PFSK-1 (cell line): ENCODE measurements around the gene B3GALT6.

Experiments used
- TAF1 ChIP-seq: IDR thresholded peaks from 2 replicates; pipeline ENCODE4 v1.6.1; 2012; ENCODE audit warnings: low read length, control low read depth, borderline replicate concordance; ENCODE audit not compliant: insufficient read depth
- TF ChIP-seq, protein P1 (sequence below), 2 experiments: IDR thresholded peaks; 2 replicates each; pipeline versions ENCODE4 v1.6.1 to v1.8.0; 2011 to 2012; ENCODE audit warnings: low read depth in 2 of 2, low read length in 2 of 2, control low read depth in 1 of 2, inconsistent platforms in 1 of 2, mild to moderate bottlenecking in 1 of 2, moderate library complexity in 1 of 2; ENCODE audit not compliant: insufficient read depth in 1 of 2

DNA sequence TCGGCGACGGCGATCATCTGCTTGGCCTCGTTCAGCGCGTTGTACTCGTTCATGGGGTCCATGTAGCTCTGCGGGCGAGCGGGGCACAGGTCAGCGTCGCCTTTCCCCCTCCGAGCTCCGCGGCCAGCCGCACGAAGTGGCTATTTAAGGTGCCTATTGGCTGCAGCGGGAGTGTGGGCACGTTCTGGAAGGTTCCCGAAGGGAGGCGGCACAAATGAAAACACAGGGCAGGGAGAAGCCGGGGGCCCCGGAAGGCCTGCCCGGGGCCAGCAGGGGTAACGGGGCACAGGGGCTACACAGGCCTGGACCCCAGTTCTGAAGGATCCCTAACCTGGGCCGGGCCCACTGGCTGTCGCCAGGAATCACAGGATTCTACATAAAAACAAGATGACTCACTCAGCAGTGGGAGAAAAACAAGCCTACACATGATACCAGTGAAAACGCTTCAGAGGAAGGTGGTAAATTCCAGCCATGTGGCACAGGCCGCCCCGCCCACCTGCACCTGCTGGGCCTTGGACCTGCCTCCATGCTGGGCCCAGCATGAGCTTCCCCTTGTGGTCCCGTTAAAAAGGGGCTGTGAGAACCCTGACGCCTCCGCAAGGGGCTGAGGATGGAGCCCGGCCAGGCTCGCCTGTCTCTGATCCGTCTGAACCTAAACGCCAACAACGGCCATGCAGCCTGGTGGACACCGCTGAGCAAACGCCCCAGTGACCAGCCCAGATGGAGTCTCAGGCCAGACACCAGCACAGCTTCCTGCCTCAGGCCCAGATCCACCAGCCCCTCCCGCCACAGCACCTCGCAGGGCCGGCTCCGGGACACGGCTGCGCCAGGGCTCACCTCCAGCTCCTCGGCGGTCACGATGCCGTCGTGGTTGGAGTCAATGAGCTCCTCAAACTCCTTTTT, 14.2 kb upstream of the B3GALT6 start:
- no peak for TF ChIP-seq TAF1
- TF ChIP-seq, protein P1, sequence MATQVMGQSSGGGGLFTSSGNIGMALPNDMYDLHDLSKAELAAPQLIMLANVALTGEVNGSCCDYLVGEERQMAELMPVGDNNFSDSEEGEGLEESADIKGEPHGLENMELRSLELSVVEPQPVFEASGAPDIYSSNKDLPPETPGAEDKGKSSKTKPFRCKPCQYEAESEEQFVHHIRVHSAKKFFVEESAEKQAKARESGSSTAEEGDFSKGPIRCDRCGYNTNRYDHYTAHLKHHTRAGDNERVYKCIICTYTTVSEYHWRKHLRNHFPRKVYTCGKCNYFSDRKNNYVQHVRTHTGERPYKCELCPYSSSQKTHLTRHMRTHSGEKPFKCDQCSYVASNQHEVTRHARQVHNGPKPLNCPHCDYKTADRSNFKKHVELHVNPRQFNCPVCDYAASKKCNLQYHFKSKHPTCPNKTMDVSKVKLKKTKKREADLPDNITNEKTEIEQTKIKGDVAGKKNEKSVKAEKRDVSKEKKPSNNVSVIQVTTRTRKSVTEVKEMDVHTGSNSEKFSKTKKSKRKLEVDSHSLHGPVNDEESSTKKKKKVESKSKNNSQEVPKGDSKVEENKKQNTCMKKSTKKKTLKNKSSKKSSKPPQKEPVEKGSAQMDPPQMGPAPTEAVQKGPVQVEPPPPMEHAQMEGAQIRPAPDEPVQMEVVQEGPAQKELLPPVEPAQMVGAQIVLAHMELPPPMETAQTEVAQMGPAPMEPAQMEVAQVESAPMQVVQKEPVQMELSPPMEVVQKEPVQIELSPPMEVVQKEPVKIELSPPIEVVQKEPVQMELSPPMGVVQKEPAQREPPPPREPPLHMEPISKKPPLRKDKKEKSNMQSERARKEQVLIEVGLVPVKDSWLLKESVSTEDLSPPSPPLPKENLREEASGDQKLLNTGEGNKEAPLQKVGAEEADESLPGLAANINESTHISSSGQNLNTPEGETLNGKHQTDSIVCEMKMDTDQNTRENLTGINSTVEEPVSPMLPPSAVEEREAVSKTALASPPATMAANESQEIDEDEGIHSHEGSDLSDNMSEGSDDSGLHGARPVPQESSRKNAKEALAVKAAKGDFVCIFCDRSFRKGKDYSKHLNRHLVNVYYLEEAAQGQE (IDR thresholded peaks at IDR 0.05; ENCODE audit: insufficient read depth in 1 of 2, low read depth in 2 of 2, low read length in 2 of 2), result no peak
